KOPT-K1 (cell line): Measurements from ENCODE around the gene TMEM39A.

Experiments
- H3K27ac ChIP-seq: fragments of 200-600 bp; sonication (generic); 2 replicates; pipeline ENCODE4 v1.5.1; 2016; ENCODE audit warnings: antibody characterized with exemption, mild to moderate bottlenecking, low read depth, low read length; ENCODE audit not compliant: poor library complexity, severe bottlenecking
- H3K36me3 ChIP-seq: fragments of 200-600 bp; sonication (generic); 2 replicates; pipeline ENCODE4 v1.5.1; 2017; ENCODE audit warnings: antibody characterized with exemption, mild to moderate bottlenecking, low read length, moderate library complexity; ENCODE audit not compliant: insufficient read depth
- H3K9me3 ChIP-seq: fragments of 200-600 bp; sonication (generic); 2 replicates; pipeline ENCODE4 v1.5.1; 2017; ENCODE audit warnings: antibody characterized with exemption, low read length, mild to moderate bottlenecking; ENCODE audit not compliant: insufficient read depth, poor library complexity, severe bottlenecking

Gene TMEM39A, protein sequence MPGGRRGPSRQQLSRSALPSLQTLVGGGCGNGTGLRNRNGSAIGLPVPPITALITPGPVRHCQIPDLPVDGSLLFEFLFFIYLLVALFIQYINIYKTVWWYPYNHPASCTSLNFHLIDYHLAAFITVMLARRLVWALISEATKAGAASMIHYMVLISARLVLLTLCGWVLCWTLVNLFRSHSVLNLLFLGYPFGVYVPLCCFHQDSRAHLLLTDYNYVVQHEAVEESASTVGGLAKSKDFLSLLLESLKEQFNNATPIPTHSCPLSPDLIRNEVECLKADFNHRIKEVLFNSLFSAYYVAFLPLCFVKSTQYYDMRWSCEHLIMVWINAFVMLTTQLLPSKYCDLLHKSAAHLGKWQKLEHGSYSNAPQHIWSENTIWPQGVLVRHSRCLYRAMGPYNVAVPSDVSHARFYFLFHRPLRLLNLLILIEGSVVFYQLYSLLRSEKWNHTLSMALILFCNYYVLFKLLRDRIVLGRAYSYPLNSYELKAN

DNA sequence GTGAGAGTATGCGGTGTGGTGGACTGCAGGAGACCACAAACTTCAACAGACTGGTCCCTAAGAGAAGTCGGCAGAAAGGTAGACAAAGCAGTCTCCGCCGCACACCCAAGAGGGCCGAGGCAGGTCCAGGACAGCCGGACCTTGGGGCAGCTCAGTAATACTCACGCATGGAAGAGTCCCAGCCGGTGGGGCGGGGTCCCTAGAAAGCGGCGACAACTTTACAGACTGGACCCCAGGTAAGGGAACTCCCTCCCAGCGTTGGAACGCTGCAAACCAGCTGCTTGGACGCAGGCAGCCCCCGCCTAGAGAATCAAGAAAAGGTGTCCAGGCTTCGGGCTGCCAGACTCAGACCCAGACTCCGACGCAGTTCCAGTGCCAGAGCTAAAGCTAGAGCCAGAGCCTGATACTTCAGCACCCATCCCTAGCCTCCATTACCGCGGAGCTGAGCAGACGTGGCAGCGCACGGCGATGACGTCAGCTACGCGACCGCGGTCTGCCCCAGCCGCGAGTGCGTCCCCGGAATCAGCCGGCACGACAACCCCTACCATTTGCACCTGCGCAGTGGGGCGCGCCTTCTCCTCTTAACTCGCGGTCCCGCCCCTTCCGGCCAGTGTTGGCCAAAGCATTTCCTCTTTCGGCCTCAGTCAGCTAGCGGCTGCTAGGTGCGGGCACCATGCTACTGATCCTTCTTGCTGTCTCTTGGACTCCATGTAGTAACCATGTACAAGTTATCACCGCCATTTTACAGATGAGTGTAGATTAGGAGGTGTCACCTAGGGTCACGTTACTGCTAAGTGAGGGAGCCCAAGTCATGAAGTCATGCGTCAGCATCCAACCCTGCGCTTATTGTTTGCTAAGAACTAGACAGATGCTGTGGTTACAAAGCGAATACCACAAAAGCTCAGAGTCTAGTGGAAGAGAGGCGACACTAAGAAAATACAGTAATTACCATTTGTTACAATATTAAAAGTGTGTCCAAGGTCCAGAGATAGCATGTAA is at the start of gene TMEM39A:
Gene TMEM39A (minus strand): TSS at position 445 of the 999 bp plus-strand sequence. CDS start 1,541 bp downstream, outside the sequence.
- Histone ChIP-seq H3K9me3 (no peaks in the 10 kb centered on the region), H3K36me3 (peaks cover 33% of the 10 kb centered on the region), H3K27ac (peak within 1 kb of the TSS; percentile 76)

DNA sequence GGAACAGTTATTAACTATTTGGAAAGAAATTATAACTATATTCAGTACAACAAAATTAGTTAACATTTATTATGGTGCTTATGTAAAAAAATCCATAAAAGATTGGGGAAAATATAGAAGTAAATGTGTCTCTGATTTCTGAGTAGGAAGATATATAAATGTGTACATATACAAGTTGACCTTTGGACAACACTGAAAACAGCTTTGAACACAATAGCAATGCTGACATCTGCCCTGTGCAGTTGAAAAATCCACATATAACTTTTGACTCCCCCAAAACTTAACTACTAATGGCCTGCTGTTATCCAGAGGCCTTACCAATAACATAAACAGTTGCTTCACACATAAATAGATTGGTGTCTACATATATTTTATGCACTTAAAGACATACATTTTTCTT is 47.3 kb upstream of the TMEM39A start:
- no peak overlapping the region for H3K27ac ChIP-seq
- peaks cover 69% of the 10 kb centered on the region for H3K36me3 ChIP-seq
- no peaks in the 10 kb centered on the region for H3K9me3 ChIP-seq

DNA sequence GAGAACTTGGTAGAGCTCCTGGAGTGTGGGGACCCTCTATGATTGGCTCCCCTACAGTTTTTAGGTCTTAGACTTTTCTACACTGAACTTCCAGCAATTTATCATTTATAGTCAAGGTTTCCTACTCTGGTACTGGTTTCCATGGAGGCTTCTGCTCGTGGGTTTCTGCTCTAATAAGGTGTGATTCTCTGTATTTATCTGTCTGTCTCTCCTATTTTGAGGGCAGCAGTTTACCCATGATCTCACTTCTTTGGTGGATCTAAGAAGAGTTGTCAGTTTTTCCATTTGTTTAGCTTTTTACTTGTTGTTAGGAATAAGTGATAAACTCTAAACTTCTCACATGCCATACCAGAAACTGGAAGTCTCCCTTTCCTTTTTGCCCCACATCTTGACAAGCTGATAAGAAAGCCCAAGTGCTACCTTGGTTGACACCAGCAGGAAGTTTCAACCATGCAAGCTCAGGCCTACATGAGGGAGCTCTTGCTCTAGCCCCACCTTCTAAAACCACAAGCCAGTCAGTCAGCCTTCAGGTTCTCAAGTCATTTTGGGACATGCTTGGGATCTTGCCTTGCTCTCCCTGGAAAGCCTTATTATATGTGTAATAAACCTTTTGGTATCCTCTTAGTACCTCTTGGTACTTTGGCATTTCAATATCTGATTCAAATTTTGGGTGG is 44.9 kb upstream of the TMEM39A start:
- Histone ChIP-seq H3K27ac (peak overlapping the region; percentile 71), H3K9me3 (no peaks in the 10 kb centered on the region), H3K36me3 (peaks cover 66% of the 10 kb centered on the region)

DNA sequence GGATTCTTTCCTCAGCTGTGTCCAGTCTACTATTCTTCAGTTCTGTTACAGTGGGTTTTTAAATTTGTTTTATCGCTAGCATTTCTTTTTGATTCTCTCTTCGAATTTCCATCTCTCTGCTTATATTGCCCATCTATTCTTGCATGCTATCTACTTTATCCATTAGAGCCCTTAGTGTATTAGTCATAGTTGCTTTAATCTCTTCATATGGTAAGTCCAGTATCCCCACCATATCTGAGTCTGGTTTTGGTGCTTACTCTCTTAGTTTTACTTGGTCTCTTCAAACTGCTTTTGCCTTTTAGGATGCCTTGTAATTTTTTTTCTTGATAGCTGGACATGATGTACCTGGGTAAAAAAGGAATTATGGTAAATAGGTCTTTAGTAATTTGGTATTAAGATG is 44.0 kb upstream of the TMEM39A start:
- Histone ChIP-seq H3K9me3 (no peaks in the 10 kb centered on the region), H3K36me3 (peaks cover 64% of the 10 kb centered on the region), H3K27ac (peak overlapping the region; percentile 71)

DNA sequence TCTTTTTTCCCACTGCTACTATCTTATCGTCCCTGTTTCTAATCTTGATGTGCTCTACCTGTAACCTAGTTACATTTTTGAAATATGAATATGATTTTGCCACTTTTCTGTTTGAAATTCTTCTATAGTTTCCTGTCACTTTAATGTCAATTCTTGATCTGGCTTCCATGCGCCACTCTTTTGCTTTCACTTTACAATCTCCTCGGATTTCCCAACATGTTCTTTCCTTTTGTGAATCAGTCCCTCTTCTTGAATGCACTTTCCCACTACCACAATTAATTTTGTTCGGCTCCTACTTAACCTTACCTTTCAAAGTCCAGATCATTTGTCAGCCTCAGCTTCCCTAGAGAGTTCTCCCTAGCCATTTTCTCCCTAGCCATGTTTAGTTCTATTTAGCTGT is 43.2 kb upstream of the TMEM39A start:
- H3K36me3 ChIP-seq: peaks cover 61% of the 10 kb centered on the region
- peak overlapping the region; percentile 71 for H3K27ac ChIP-seq
- no peaks in the 10 kb centered on the region for H3K9me3 ChIP-seq

DNA sequence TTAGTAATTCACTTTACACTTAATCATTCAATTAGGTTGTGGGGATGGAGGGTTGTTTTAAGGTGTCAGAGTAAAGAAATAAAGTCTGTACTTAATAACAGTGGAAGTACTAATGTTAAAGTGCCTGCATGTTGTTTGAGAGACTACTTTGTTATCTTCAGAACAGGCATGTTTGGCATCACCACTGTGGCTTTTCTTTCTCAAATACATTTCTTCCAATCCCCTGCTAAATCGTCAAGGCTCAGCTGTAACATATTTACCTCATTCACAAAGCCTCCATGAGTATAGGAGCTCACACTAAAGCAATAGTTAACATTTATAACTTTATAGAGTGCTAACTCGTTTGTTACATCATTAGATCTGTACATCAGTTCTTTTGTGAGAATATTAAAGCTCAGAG is 37.5 kb upstream of the TMEM39A start:
- Histone ChIP-seq H3K27ac (no peak overlapping the region), H3K36me3 (peaks cover 34% of the 10 kb centered on the region), H3K9me3 (no peaks in the 10 kb centered on the region)

DNA sequence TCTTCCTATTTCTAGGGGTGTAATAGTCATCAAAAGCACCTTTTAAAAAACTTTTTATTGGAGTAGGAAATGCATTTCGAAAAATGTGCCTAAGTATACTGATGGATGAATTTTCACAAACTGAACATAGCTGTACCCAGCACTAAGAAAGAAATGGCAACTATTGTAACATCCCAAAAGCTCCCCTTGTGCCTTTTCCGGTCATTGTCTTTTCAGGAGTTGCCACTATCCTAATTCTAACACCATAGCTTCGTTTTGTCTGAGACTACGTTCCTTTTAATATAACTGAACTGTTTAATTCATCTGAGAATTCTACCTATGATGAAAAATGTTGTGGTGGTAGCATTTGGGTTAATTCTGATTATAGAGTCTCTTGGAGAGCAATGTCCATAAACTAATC is 36.9 kb upstream of the TMEM39A start:
- peaks cover 27% of the 10 kb centered on the region for H3K36me3 ChIP-seq
- H3K27ac ChIP-seq: no peak overlapping the region
- no peaks in the 10 kb centered on the region for H3K9me3 ChIP-seq

DNA sequence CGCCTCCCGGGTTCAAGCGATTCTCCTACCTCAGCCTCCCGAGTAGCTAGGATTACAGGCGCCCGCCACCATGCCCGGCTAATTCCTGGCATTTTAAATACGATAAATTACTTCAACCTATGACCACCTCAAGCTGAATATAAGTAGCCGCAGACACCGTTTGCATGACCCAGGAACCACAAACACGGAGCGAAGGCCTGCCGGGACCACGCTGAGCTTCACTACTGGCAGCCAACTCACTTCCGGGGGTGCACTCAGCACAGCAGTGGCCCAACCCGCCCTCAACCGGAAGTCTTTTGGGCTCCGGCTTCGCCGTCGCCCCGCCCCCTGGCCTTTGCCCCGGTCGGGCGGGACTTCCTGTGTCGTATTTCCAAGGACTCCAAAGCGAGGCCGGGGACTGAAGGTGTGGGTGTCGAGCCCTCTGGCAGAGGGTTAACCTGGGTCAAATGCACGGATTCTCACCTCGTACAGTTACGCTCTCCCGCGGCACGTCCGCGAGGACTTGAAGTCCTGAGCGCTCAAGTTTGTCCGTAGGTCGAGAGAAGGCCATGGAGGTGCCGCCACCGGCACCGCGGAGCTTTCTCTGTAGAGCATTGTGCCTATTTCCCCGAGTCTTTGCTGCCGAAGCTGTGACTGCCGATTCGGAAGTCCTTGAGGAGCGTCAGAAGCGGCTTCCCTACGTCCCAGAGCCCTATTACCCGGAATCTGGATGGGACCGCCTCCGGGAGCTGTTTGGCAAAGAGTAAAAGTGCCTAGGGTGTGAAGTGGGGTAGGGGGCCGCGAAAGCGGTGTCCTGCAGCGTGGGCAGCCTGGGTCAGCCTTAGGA is 35.0 kb upstream of the TMEM39A start, which contains the start of gene TIMMDC1:
Gene TIMMDC1 (plus strand): TSS at position 362 of the 826 bp plus-strand sequence. CDS start 187 bp downstream, at position 549.
- H3K9me3 ChIP-seq: no peaks in the 10 kb centered on the region
- peak within 1 kb of the TSS; percentile 78 for H3K27ac ChIP-seq
- peaks cover 12% of the 10 kb centered on the region for H3K36me3 ChIP-seq

DNA sequence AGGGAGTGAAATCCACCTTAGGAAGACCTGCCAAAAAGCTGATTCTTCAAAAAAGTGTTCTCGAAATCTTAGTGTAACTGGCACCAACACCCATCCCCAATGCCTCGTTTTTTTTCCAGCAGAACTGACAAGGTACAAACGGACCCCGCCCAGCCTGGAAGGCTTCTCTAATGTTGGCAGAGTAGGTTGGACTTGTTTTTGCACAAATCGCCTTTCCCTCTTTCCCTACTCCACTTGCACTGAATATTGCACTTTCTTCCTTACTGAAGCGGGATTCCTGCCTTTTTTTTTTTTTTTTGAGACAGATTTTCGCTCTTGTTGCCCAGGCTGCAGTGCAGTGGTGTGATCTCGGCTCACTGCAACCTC is 34.4 kb upstream of the TMEM39A start:
- Histone ChIP-seq H3K9me3 (no peaks in the 10 kb centered on the region), H3K36me3 (peaks cover 8% of the 10 kb centered on the region), H3K27ac (peak overlapping the region; percentile 78)

DNA sequence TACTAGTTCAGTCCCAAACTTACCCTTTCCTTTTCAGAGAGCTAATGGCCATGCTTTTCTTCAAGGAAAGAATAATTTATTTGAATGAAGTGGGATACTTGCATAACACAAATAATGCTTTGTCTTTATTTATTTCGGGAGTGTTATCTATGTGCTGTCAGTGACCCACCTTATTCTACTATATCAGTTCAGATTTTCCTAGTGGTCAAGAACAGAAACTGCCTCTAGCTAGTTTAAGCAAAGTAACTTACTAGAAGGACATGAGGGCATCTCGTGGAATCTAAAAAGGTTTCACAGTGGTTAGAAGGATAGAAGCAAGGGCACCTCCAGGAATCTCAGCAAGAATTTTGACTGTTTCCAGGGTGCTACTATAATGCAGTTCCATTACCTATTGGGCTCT is 31.2 kb upstream of the TMEM39A start:
- H3K27ac ChIP-seq: no peak overlapping the region
- H3K9me3 ChIP-seq: no peaks in the 10 kb centered on the region
- peaks cover 31% of the 10 kb centered on the region for H3K36me3 ChIP-seq

DNA sequence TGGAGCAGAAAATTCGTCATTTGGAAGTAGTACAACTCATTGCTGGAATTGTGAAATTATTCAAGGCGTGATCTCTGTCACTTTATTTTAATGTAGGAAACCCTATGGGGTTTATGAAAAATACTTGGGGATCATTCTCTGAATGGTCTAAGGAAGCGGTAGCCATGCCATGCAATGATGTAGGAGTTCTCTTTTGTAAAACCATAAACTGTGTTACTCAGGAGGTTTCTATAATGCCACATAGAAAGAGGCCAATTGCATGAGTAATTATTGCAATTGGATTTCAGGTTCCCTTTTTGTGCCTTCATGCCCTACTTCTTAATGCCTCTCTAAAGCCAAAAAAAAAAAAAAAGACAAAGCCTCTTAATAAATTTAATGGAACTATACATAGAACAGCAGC is 29.4 kb upstream of the TMEM39A start:
- Histone ChIP-seq H3K27ac (no peak overlapping the region), H3K9me3 (no peaks in the 10 kb centered on the region)

DNA sequence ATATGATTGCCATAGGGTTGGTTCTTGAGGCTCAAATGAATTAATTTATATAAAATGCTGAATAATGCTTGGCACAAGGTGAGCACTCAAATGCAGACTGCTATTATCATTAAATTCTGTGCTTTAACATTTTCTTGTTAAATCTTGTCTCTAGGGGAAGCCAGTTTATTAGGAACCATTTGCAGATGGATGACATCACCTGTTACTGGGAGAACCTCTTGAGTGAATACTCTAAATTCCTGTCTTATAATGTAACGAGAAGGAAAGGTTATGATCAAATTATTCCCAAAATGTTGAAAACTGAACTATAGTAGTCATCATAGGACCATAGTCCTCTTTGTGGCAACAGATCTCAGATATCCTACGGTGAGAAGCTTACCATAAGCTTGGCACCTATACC is 28.7 kb upstream of the TMEM39A start:
- Histone ChIP-seq H3K9me3 (no peaks in the 10 kb centered on the region), H3K36me3 (peaks cover 53% of the 10 kb centered on the region), H3K27ac (no peak overlapping the region)

More for the DNA sequence above, 29.4 kb upstream of the TMEM39A start:
- H3K36me3 ChIP-seq: peaks cover 48% of the 10 kb centered on the region

DNA sequence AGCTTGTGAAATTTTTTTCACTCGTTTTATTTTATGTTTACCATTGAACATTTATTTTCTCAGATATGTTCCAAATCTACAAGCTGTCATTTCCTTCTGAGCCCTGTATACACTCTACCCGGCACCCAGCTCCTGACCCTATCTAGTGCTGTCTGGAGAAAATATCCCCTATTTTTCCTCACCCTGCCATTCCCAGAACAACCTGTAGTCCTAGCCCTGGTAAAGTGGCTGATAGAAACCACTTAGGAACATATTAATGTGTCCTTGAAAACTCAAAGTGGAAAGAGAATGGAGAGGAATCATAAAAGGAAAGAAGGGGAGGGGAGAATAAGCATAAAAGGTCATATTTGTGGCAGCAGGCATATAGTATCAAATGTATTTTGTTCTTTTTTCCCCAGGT is 26.7 kb upstream of the TMEM39A start:
- Histone ChIP-seq H3K27ac (no peak overlapping the region), H3K36me3 (peaks cover 73% of the 10 kb centered on the region), H3K9me3 (no peaks in the 10 kb centered on the region)

DNA sequence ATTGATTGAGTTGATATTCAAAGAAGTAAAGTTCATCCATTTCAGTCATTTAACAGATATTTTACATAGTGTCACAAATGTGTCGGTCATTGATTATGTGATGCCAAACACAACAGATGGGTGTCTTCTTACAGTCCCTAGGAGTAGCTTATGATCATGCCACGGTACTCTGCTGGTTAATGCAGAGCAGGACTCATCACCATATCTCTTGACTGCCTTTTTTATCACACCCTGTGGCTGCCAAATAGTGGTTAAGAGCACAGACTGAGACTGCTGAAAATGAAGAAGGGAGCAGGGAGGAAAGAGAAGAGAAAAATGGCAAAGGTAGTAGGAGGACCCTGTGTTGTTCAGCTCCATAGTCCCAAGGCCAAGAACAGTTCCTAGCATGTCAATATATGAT is 22.1 kb upstream of the TMEM39A start:
- H3K9me3 ChIP-seq: no peaks in the 10 kb centered on the region
- peaks cover 94% of the 10 kb centered on the region for H3K36me3 ChIP-seq
- H3K27ac ChIP-seq: no peak overlapping the region
